Ascending aorta (tissue), 2 donors: ENCODE results near the gene OR2D2. TPM values are rescaled to one million over a fixed set of nuclear protein-coding genes. Genes with fewer than 3 reads are reported as not detected.

Source experiments
- DNase-seq, 2 donors: peaks; one replicate each; pipeline ENCODE4 v3.0.0-alpha.2; 2019; ENCODE audit warnings: low spot score in 2 of 2
- H3K27ac ChIP-seq, 2 donors: fragments of 200-600 bp; sonication (generic); one replicate each; pipeline ENCODE4 v1.5.1; 2016 to 2017; ENCODE audit warnings: mild to moderate bottlenecking in 1 of 2
- H3K27me3 ChIP-seq: fragments of 200-600 bp; sonication (generic); one replicate; pipeline ENCODE4 v1.5.1; 2017
- H3K36me3 ChIP-seq, 2 donors: fragments of 200-600 bp; sonication (generic); one replicate each; pipeline ENCODE4 v1.5.1; 2016
- H3K4me1 ChIP-seq, 2 donors: fragments of 200-600 bp; sonication (generic); one replicate each; pipeline ENCODE4 v1.5.1; 2016 to 2017; ENCODE audit warnings: mild to moderate bottlenecking in 1 of 2
- H3K4me3 ChIP-seq, 2 donors: fragments of 200-600 bp; sonication (generic); one replicate each; pipeline ENCODE4 v1.5.1; 2016 to 2017; ENCODE audit warnings: mild to moderate bottlenecking in 1 of 2
- H3K9me3 ChIP-seq, 2 donors: fragments of 200-600 bp; sonication (generic); one replicate each; pipeline ENCODE4 v1.5.1; 2016
- CTCF ChIP-seq, 3 experiments: fragments of 200-600 bp in 2 of 3; fragments of 450-650 bp in 1 of 3; sonication (generic) in 2 of 3; IDR thresholded peaks; one replicate each; pipeline ENCODE4 v1.5.1; 2016 to 2019; ENCODE audit warnings: antibody characterized with exemption in 3 of 3, mild to moderate bottlenecking in 1 of 3, moderate library complexity in 1 of 3
- intact Hi-C: fragments of 100-400 bp; cut with DNase I; formaldehyde crosslinking; loops from one replicate; pipeline ENCODE4 v1.15.1; 2023
- total RNA-seq: library from RNA; depleted of rRNA; stranded (reverse); fragments of >200 nt; gene quantifications from one replicate; pipeline ENCODE4 v1.1.0, GENCODE V29; 2016

OR2D2 gene
- total RNA-seq, 1 donor from 2014 or later: not detected

GRCh38 chr11:6876914-6877313 lies 15.4 kb downstream of the OR2D2 start:
- DNase-seq: no peak
- Histone ChIP-seq H3K27ac (no peak overlapping the region), H3K4me1 (no peaks in the 10 kb centered on the region), H3K27me3 (no peaks in the 10 kb centered on the region), H3K4me3 (no peak overlapping the region), H3K9me3 (no peaks in the 10 kb centered on the region), H3K36me3 (no peaks in the 10 kb centered on the region)
- TF ChIP-seq CTCF (IDR thresholded peaks at IDR 0.05): no peak
- intact Hi-C loops: no loop called here

- H3K4me3 ChIP-seq: no peak within 1 kb of the TSS
- H3K4me1 ChIP-seq: no peaks in the 10 kb centered on the region
- H3K27ac ChIP-seq: no peak within 1 kb of the TSS
- no peak for DNase-seq
- H3K9me3 ChIP-seq: no peaks in the 10 kb centered on the region
- H3K36me3 ChIP-seq: no peaks in the 10 kb centered on the region
- no peaks in the 10 kb centered on the region for H3K27me3 ChIP-seq
- intact Hi-C loops: no loop called here
- no peak for TF ChIP-seq CTCF (IDR thresholded peaks at IDR 0.05)
Observed at GRCh38 chr11:6876325-6876724, 16.0 kb downstream of the OR2D2 start, which contains the start of gene OR10A4. TSS of gene OR10A4 (plus strand) at chr11:6876625. CDS start at chr11:6876648, 23 bp downstream.

- no peaks in the 10 kb centered on the region for H3K9me3 ChIP-seq
- H3K4me1 ChIP-seq: no peaks in the 10 kb centered on the region
- H3K4me3 ChIP-seq: no peak overlapping the region
- no peaks in the 10 kb centered on the region for H3K27me3 ChIP-seq
- intact Hi-C loops: no loop called here
- H3K36me3 ChIP-seq: no peaks in the 10 kb centered on the region
- no peak for TF ChIP-seq CTCF (IDR thresholded peaks at IDR 0.05)
- no peak for DNase-seq
- no peak overlapping the region for H3K27ac ChIP-seq
Observed at GRCh38 chr11:6875761-6876160, 16.5 kb downstream of the OR2D2 start.

- TF ChIP-seq CTCF (IDR thresholded peaks at IDR 0.05): no peak
- no peak overlapping the region for H3K27ac ChIP-seq
- no peaks in the 10 kb centered on the region for H3K4me1 ChIP-seq
- H3K4me3 ChIP-seq: no peak overlapping the region
- no peaks in the 10 kb centered on the region for H3K27me3 ChIP-seq
- DNase-seq: no peak
- H3K36me3 ChIP-seq: no peaks in the 10 kb centered on the region
- intact Hi-C loops: no loop called here
- H3K9me3 ChIP-seq: no peaks in the 10 kb centered on the region
Observed at GRCh38 chr11:6871278-6871677, 21.0 kb downstream of the OR2D2 start.

GRCh38 chr11:6864438-6864837 lies 27.9 kb downstream of the OR2D2 start:
- no peak for TF ChIP-seq CTCF (IDR thresholded peaks at IDR 0.05)
- no peaks in the 10 kb centered on the region for H3K27me3 ChIP-seq
- intact Hi-C loops: no loop called here
- DNase-seq: no peak
- no peaks in the 10 kb centered on the region for H3K4me1 ChIP-seq
- H3K4me3 ChIP-seq: no peak overlapping the region
- no peaks in the 10 kb centered on the region for H3K9me3 ChIP-seq
- no peak overlapping the region for H3K27ac ChIP-seq
- H3K36me3 ChIP-seq: no peaks in the 10 kb centered on the region

GRCh38 chr11:6862961-6863360 lies 29.3 kb downstream of the OR2D2 start, which contains the start of gene OR10A2:
TSS of gene OR10A2 (plus strand) at chr11:6863057. CDS start at chr11:6869755, 6,698 bp downstream.
- no peaks in the 10 kb centered on the region for H3K36me3 ChIP-seq
- H3K4me1 ChIP-seq: no peaks in the 10 kb centered on the region
- intact Hi-C loops: no loop called here
- H3K27ac ChIP-seq: no peak within 1 kb of the TSS
- DNase-seq: no peak
- H3K4me3 ChIP-seq: no peak within 1 kb of the TSS
- no peaks in the 10 kb centered on the region for H3K9me3 ChIP-seq
- TF ChIP-seq CTCF (IDR thresholded peaks at IDR 0.05): no peak
- no peaks in the 10 kb centered on the region for H3K27me3 ChIP-seq
